CD4-positive, alpha-beta memory T cell (primary cell): ENCODE data around the gene IRF2BP1. TPM values are rescaled to one million over a fixed set of nuclear protein-coding genes. Genes with fewer than 3 reads are reported as not detected.
"Not testable (repeated sequence)": the region's sequence is repeated elsewhere in the genome, so short reads cannot be mapped to it uniquely, and the experiment has no call there.

Experiments
- CTCF ChIA-PET: fragments of 350-600 bp; sonication (Branson Sonifier 250); formaldehyde crosslinking; loops from one replicate; lab custom pipeline; 2021; ENCODE audit warnings: inconsistent platforms; ENCODE audit not compliant: partially characterized antibody; lab: Charles Lee
- POLR2A ChIA-PET: fragments of 350-600 bp; sonication (Branson Sonifier 250); formaldehyde crosslinking; loops from one replicate; lab custom pipeline; 2021; ENCODE audit not compliant: partially characterized antibody; lab: Charles Lee
- DNase-seq, 5 donors: peaks; one replicate each; pipeline versions ENCODE4 v3.0.0 to v3.0.0-alpha.2; 2020 to 2022; ENCODE audit warnings: mixed read lengths in 1 of 5
- H3K27ac ChIP-seq: one replicate; pipeline ENCODE4 v1.7.0; 2013; ENCODE audit warnings: low read depth, low read length
- H3K27me3 ChIP-seq: 2 replicates; pipeline ENCODE4 v1.7.0; 2013; ENCODE audit warnings: mild to moderate bottlenecking, low read length, moderate library complexity; ENCODE audit not compliant: insufficient read depth
- H3K36me3 ChIP-seq: 2 replicates; pipeline ENCODE4 v1.7.0; 2013; ENCODE audit warnings: mild to moderate bottlenecking, low read length, moderate library complexity; ENCODE audit not compliant: insufficient read depth
- H3K4me1 ChIP-seq: 2 replicates; pipeline ENCODE4 v1.7.0; 2013; ENCODE audit warnings: mild to moderate bottlenecking, low read length, moderate library complexity; ENCODE audit not compliant: insufficient read depth
- H3K4me3 ChIP-seq, 2 donors: one replicate each; pipeline ENCODE4 v1.7.0; 2013; ENCODE audit warnings: low read length in 2 of 2, mild to moderate bottlenecking in 1 of 2
- H3K9me3 ChIP-seq, 2 donors: one replicate each; pipeline ENCODE4 v1.7.0; 2013; ENCODE audit warnings: low read length in 2 of 2, control low read depth in 1 of 2; ENCODE audit not compliant: control insufficient read depth in 1 of 2
- H3K27ac Mint-ChIP-seq, 7 donors: one replicate each; pipeline ENCODE4 v1.8.0; 2020 to 2021; ENCODE audit warnings: mixed read lengths in 7 of 7, mild to moderate bottlenecking in 6 of 7, inconsistent platforms in 3 of 7, moderate library complexity in 3 of 7
- H3K27me3 Mint-ChIP-seq, 2 donors: one replicate each; pipeline ENCODE4 v1.8.0; 2020 to 2021; ENCODE audit warnings: mixed read lengths in 2 of 2
- H3K36me3 Mint-ChIP-seq, 2 donors: one replicate each; pipeline ENCODE4 v1.8.0; 2020 to 2021; ENCODE audit warnings: mixed read lengths in 2 of 2, inconsistent platforms in 1 of 2, mild to moderate bottlenecking in 1 of 2
- H3K4me1 Mint-ChIP-seq, 4 donors: one replicate each; pipeline ENCODE4 v1.8.0; 2020 to 2021; ENCODE audit warnings: mixed read lengths in 4 of 4, mild to moderate bottlenecking in 1 of 4
- H3K4me3 Mint-ChIP-seq, 8 donors: one replicate each; pipeline ENCODE4 v1.8.0; 2020 to 2021; ENCODE audit warnings: mixed read lengths in 8 of 8, mild to moderate bottlenecking in 7 of 8, moderate library complexity in 6 of 8, inconsistent platforms in 3 of 8
- H3K9me3 Mint-ChIP-seq, 8 donors: one replicate each; pipeline ENCODE4 v1.8.0; 2020 to 2021; ENCODE audit warnings: mixed read lengths in 8 of 8, mild to moderate bottlenecking in 5 of 8, inconsistent platforms in 3 of 8, moderate library complexity in 1 of 8
- intact Hi-C: fragments of 100-400 bp; cut with micrococcal nuclease; formaldehyde crosslinking; loops from one replicate; pipeline ENCODE4 v1.15.1; 2023
- polyA plus RNA-seq, 2 donors: library from polyadenylated mRNA; unstranded; fragments of 300-500 nt; fragmentation: Illumina TruSeq; gene quantifications; one replicate each; pipeline ENCODE4 v1.2.3, GENCODE V29; 2021
- total RNA-seq, 2 experiments: library from RNA; stranded (reverse); gene quantifications; one replicate each; pipeline ENCODE4 v1.2.3, GENCODE V29; 2021

IRF2BP1 gene
- total and polyA plus RNA-seq, 4 experiments from 2014 or later = 2.4 to 35.8 (median 21.0) TPM

- Mint-ChIP-seq H3K4me1 (peaks cover 9 to 19% (median 12%) of the 10 kb centered on the region in 4 donors), H3K36me3 (peaks cover 21 to 31% of the 10 kb centered on the region in 2 donors)
- H3K27ac Mint-ChIP-seq, H3K27me3 ChIP-seq, H3K4me1 ChIP-seq, H3K9me3 ChIP-seq, H3K27ac ChIP-seq, H3K27me3 Mint-ChIP-seq, H3K4me3 ChIP-seq, intact Hi-C loops, H3K36me3 ChIP-seq, H3K4me3 Mint-ChIP-seq, H3K9me3 Mint-ChIP-seq: not testable (repeated sequence)
- CTCF ChIA-PET = interaction anchor here (1.6 kb wide), 1 partner anchor 14 kb away, joined by 4 read pairs; no protein-coding TSS in a partner anchor
- POLR2A ChIA-PET = interaction anchor here (1.7 kb wide), 1 partner anchor 10 kb away, joined by 3 read pairs; the partner anchor contains the start of gene IRF2BP1
- DNase-seq = peak in 1 of 5 donors; percentile 7
These were observed 10.2 kb upstream of the IRF2BP1 start for GRCh38 chr19:45895983-45896599.

DNA sequence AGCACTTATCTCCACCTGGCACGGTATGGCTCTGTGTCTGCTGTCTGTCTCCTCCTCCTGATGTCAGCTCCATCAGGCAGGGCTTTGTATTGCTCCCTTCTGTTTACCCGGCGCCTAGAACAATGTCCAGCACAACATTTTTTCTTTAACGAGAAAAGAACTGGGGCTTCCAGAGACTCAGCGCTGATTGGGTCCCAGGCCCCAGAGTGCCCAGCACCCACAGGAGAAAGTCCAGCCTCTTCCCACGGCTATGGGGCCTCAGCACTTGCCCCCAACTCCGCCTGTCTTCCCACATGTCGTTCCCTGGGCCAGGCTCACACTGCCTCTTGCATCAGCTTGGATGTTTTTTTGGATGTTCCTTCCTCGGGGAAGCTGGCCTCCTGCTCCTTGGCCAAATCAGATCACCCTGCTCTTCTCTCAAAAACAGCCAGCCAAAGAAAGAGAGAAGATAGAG lies 9.6 kb upstream of the IRF2BP1 start:
- H3K27ac Mint-ChIP-seq = peak overlapping the region in 2 of 7 donors; percentile 64 to 79
- no peaks in the 10 kb centered on the region for H3K27me3 ChIP-seq
- DNase-seq = no peak
- ChIA-PET CTCF (interaction anchor here (1.6 kb wide), 1 partner anchor 13 kb away, joined by 4 read pairs; no protein-coding TSS in a partner anchor), POLR2A (interaction anchor here (1.7 kb wide), 1 partner anchor 10 kb away, joined by 3 read pairs; the partner anchor contains the start of gene IRF2BP1)
- H3K4me1 ChIP-seq = peaks cover 2% of the 10 kb centered on the region
- peaks cover 17 to 27% of the 10 kb centered on the region in 2 donors for H3K36me3 Mint-ChIP-seq
- H3K36me3 ChIP-seq = peaks cover 8% of the 10 kb centered on the region
- H3K9me3 ChIP-seq = no peaks in the 10 kb centered on the region
- intact Hi-C loops = no loop called here
- H3K27ac ChIP-seq = no peak overlapping the region
- H3K4me1 Mint-ChIP-seq = peaks cover 4 to 13% (median 8%) of the 10 kb centered on the region in 4 donors
- no peaks in the 10 kb centered on the region for H3K27me3 Mint-ChIP-seq
- H3K4me3 Mint-ChIP-seq = no peak overlapping the region
- no peaks in the 10 kb centered on the region for H3K9me3 Mint-ChIP-seq
- H3K4me3 ChIP-seq = no peak overlapping the region

DNA sequence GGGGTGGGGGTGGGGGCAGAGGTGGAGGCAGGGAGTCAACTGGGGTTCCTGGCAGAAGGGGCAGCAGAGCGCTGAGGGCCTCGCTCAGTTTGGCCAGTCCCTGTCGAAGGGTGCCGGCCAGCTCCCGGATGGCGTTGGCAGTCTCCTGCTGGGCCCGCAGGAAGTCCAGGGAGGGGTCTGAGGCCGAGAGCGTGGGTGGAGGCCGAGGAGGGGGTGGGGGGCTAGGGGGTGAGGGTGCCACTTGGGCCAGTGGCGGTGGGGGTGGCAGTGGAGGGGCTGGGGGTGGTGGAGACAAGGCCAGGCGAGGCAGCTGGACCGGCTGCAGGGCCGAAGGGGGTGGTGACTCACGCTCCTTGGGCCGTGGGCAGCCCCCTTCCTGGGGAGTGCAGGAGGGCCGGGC lies 4.9 kb upstream of the IRF2BP1 start:
- Mint-ChIP-seq H3K4me3 (no peak overlapping the region), H3K27ac (no peak overlapping the region), H3K27me3 (no peaks in the 10 kb centered on the region), H3K36me3 (peaks cover 8 to 23% of the 10 kb centered on the region in 2 donors), H3K9me3 (no peaks in the 10 kb centered on the region), H3K4me1 (peaks cover 5 to 19% (median 10%) of the 10 kb centered on the region in 4 donors)
- DNase-seq = no peak
- intact Hi-C loops = no loop called here
- Histone ChIP-seq H3K36me3 (no peaks in the 10 kb centered on the region), H3K27ac (no peak overlapping the region), H3K4me3 (no peak overlapping the region), H3K9me3 (no peaks in the 10 kb centered on the region), H3K4me1 (peaks cover 7% of the 10 kb centered on the region), H3K27me3 (no peaks in the 10 kb centered on the region)
- ChIA-PET CTCF (no interaction called here), POLR2A (interaction anchor here (1.8 kb wide), 1 partner anchor 12 kb away, joined by 8 read pairs; the partner anchor contains the start of gene MYPOP)

- CTCF ChIA-PET = no interaction called here
- POLR2A ChIA-PET = interaction anchor here (1.8 kb wide), 1 partner anchor 13 kb away, joined by 8 read pairs; the partner anchor contains the start of gene MYPOP
- peaks cover 3 to 20% (median 10%) of the 10 kb centered on the region in 4 donors for H3K4me1 Mint-ChIP-seq
- no peaks in the 10 kb centered on the region for H3K9me3 Mint-ChIP-seq
- H3K4me1 ChIP-seq = peaks cover 18% of the 10 kb centered on the region
- peaks cover 0 to 14% of the 10 kb centered on the region in 2 donors for H3K36me3 Mint-ChIP-seq
- no peak overlapping the region for H3K4me3 Mint-ChIP-seq
- no peak overlapping the region for H3K27ac ChIP-seq
- no peak for DNase-seq
- H3K27me3 ChIP-seq = no peaks in the 10 kb centered on the region
- H3K4me3 ChIP-seq = no peak overlapping the region
- intact Hi-C loops = loop anchor here (5.0 kb wide), 1 partner anchor 1593 kb away; the partner anchor contains the start of gene KPTN
- peak overlapping the region in 4 of 7 donors; percentile 18 to 73 (median 56) for H3K27ac Mint-ChIP-seq
- no peaks in the 10 kb centered on the region for H3K27me3 Mint-ChIP-seq
- no peaks in the 10 kb centered on the region for H3K36me3 ChIP-seq
- H3K9me3 ChIP-seq = no peaks in the 10 kb centered on the region
These were observed 3.4 kb upstream of the IRF2BP1 start for GRCh38 chr19:45889210-45889885.

GRCh38 chr19:45887200-45887710 lies 1.3 kb upstream of the IRF2BP1 start:
- Mint-ChIP-seq H3K4me3 (peak overlapping the region; percentile 29 to 98 (median 98)), H3K27me3 (no peaks in the 10 kb centered on the region), H3K36me3 (peaks cover 4 to 17% of the 10 kb centered on the region in 2 donors), H3K9me3 (no peaks in the 10 kb centered on the region), H3K27ac (peak overlapping the region; percentile 97 to 99 (median 99)), H3K4me1 (peaks cover 10 to 32% (median 18%) of the 10 kb centered on the region in 4 donors)
- intact Hi-C loops = loop anchor here (2.0 to 5.0 kb wide), 2 partner anchors 380 to 1595 kb away; partner anchors contain the start of genes KPTN and VASP
- no peaks in the 10 kb centered on the region for H3K27me3 ChIP-seq
- POLR2A ChIA-PET = interaction anchor here (1.3 to 4.8 kb wide), 3 partner anchors 15 to 408 kb away, joined by 3 to 83 read pairs (median 47); partner anchors contain the start of genes FOXA3, MYPOP and SYMPK
- DNase-seq = no peak
- peak overlapping the region; percentile 68 for H3K27ac ChIP-seq
- no peaks in the 10 kb centered on the region for H3K9me3 ChIP-seq
- CTCF ChIA-PET = interaction anchor here (1.5 kb wide), 1 partner anchor 16 kb away, joined by 10 read pairs; the partner anchor contains the start of gene MYPOP
- peak overlapping the region; percentile 65 to 71 for H3K4me3 ChIP-seq
- peaks cover 38% of the 10 kb centered on the region for H3K4me1 ChIP-seq
- H3K36me3 ChIP-seq = no peaks in the 10 kb centered on the region

DNA sequence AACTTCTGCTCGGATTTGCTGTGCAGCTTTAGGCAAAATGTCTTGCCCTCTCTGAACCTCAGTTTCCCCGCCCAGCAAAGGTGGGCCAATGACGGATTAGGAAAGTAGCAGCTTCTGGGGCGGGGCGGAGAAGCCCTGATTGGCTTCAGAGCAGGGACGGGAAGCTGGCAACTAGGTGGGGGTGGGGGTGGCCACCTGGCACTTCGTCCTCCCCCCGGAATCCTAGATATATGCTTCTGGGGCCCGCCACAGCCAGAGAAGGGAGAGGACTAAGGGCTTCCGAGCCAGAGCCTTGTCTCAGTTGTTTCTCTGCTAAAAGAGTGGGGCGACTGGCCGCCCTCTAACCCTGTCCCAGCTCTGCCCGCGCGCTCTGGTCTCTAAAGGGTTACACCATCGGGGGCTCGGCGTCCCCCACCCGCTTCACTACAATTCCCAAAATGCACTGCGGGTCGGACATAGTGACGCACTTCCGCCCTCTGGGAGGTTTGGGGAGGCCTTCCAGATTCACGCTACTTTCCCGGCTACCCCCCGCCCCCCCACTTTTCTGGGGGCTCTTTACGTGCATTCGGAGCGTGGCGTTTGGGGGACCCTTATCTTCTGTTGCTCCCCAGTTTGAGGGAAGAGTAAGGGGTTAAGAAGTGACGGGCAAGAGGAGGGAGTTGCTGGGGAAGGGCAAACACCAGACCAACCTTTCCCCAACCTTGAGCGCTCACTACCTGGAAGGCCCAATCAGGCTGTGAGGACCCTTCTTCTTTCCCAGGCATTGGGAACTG lies 672 bp upstream of the IRF2BP1 start:
- Mint-ChIP-seq H3K36me3 (peaks cover 4 to 17% of the 10 kb centered on the region in 2 donors), H3K4me3 (peak overlapping the region; percentile 94 to 98 (median 98)), H3K27ac (peak overlapping the region; percentile 97 to 99 (median 99)), H3K27me3 (peaks cover 0 to under 1% of the 10 kb centered on the region in 2 donors), H3K4me1 (peaks cover 11 to 36% (median 19%) of the 10 kb centered on the region in 4 donors), H3K9me3 (no peaks in the 10 kb centered on the region)
- CTCF ChIA-PET = interaction anchor here (0.6 to 1.5 kb wide), 4 partner anchors 16 to 408 kb away, joined by 3 to 10 read pairs (median 7); partner anchors contain the start of genes FOXA3, MYPOP, SIX5 and SYMPK
- peak; percentile 87 to 93 (median 91) for DNase-seq
- intact Hi-C loops = loop anchor here (1.0 to 5.0 kb wide), 6 partner anchors 16 to 1596 kb away; partner anchors contain the start of genes CCDC61, KPTN, MYPOP and SYMPK
- POLR2A ChIA-PET = interaction anchor here (0.8 to 4.8 kb wide), 14 partner anchors 9 to 1597 kb away, joined by 3 to 83 read pairs (median 4); partner anchors contain the start of genes CCDC61, FBXO46, FOXA3 and MYPOP
- peak overlapping the region; percentile 65 to 71 for H3K4me3 ChIP-seq
- H3K36me3 ChIP-seq = no peaks in the 10 kb centered on the region
- H3K27ac ChIP-seq = peak overlapping the region; percentile 68
- H3K4me1 ChIP-seq = peaks cover 40% of the 10 kb centered on the region
- no peaks in the 10 kb centered on the region for H3K27me3 ChIP-seq
- no peaks in the 10 kb centered on the region for H3K9me3 ChIP-seq
